DOHH2 (cell line): Measurements from ENCODE around the gene SNRNP200.
"Not testable (repeated sequence)": the region's sequence is repeated elsewhere in the genome, so short reads cannot be mapped to it uniquely, and the experiment has no call there.

ENCODE experiments used
- H3F3A ChIP-seq: fragments of 200-600 bp; sonication (generic), shearing (Covaris generic); 2 replicates; pipeline ENCODE4 v1.6.0; 2016; ENCODE audit warnings: antibody characterized with exemption, mild to moderate bottlenecking; ENCODE audit not compliant: control insufficient read depth, insufficient read depth
- H3K27ac ChIP-seq: fragments of 200-600 bp; sonication (generic); 2 replicates; pipeline ENCODE4 v1.5.1; 2014; ENCODE audit warnings: low read depth, mild to moderate bottlenecking, low read length, moderate library complexity
- H3K27me3 ChIP-seq: fragments of 200-600 bp; sonication (generic); 2 replicates; pipeline ENCODE4 v1.6.1; 2014; ENCODE audit warnings: mild to moderate bottlenecking, low read length, mixed read lengths; ENCODE audit not compliant: control insufficient read depth
- H3K36me3 ChIP-seq: fragments of 200-600 bp; sonication (generic); 2 replicates; pipeline ENCODE4 v1.6.1; 2014; ENCODE audit warnings: mild to moderate bottlenecking, low read length, moderate library complexity, mixed read lengths; ENCODE audit not compliant: control insufficient read depth
- H3K4me1 ChIP-seq: fragments of 200-600 bp; sonication (generic); 2 replicates; pipeline ENCODE4 v1.6.1; 2014; ENCODE audit warnings: mild to moderate bottlenecking, low read length, mixed read lengths; ENCODE audit not compliant: control insufficient read depth
- H3K4me2 ChIP-seq: fragments of 200-600 bp; sonication (generic); 2 replicates; pipeline ENCODE4 v1.6.0; 2014; ENCODE audit warnings: mild to moderate bottlenecking, low read length, moderate library complexity
- H3K4me3 ChIP-seq: fragments of 200-600 bp; sonication (generic); 2 replicates; pipeline ENCODE4 v1.5.1; 2014; ENCODE audit warnings: mild to moderate bottlenecking, low read length, mixed read lengths
- H3K79me2 ChIP-seq: fragments of 200-600 bp; sonication (generic); 2 replicates; pipeline ENCODE4 v1.6.1; 2014; ENCODE audit warnings: mild to moderate bottlenecking, low read length, mixed read lengths; ENCODE audit not compliant: control insufficient read depth
- H3K9me2 ChIP-seq: fragments of 200-600 bp; sonication (generic); replicated peaks from 2 replicates; pipeline ENCODE4 v1.6.1; 2014; ENCODE audit warnings: mild to moderate bottlenecking, low read length, mixed read lengths; ENCODE audit not compliant: control insufficient read depth
- H3K9me3 ChIP-seq: fragments of 200-600 bp; sonication (generic); 2 replicates; pipeline ENCODE4 v1.6.1; 2014; ENCODE audit warnings: antibody characterized with exemption, low read length, mixed read lengths; ENCODE audit not compliant: control insufficient read depth, insufficient read depth
- H4K20me1 ChIP-seq: fragments of 200-600 bp; sonication (generic); 2 replicates; pipeline ENCODE4 v1.6.0; 2014; ENCODE audit warnings: low read depth, mild to moderate bottlenecking, antibody characterized with exemption, low read length, moderate library complexity; ENCODE audit not compliant: control insufficient read depth, insufficient read depth
- EZH2phosphoT487 ChIP-seq: fragments of 200-600 bp; sonication (generic); IDR thresholded peaks from 2 replicates; pipeline ENCODE4 v1.6.1; 2017; ENCODE audit warnings: borderline replicate concordance, mild to moderate bottlenecking, antibody characterized with exemption, low read length, moderate library complexity, mixed read lengths
- TF ChIP-seq, protein P1 (sequence below): fragments of 200-600 bp; sonication (generic); IDR thresholded peaks from one replicate; pipeline ENCODE4 v1.5.1; 2014; ENCODE audit warnings: antibody characterized with exemption, mild to moderate bottlenecking, low read depth, low read length; ENCODE audit not compliant: poor library complexity, severe bottlenecking

The SNRNP200 gene

DNA sequence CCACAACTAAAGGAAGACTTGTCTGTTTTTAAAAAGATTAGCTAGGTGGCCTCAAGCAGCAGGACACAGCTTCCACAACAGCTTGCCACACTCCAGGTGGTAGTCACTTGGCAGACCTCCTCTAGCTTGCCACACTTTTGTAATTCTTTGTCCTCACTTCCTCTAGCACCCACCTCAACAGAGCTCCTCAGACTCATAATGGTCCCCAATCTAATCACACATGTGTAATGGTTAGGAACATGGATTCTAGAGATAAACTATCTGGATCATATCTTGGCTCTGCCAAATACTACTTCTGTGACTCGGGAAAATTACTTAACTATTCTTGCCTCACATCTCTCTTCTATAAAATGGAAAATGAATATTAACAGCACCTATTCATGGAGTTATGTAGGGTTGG, 3.5 kb downstream of the SNRNP200 start:
- 0 out of 2 replicates have a peak, but pooled peaks cover 3% of the 10 kb centered on the region for H4K20me1 ChIP-seq
- no peaks in the 10 kb centered on the region for H3F3A ChIP-seq
- H3K79me2 ChIP-seq = peaks cover 61% of the 10 kb centered on the region
- no peaks in the 10 kb centered on the region for H3K9me3 ChIP-seq
- no peak overlapping the region for H3K27ac ChIP-seq
- no peak overlapping the region for H3K4me3 ChIP-seq
- no peaks in the 10 kb centered on the region for H3K9me2 ChIP-seq
- TF ChIP-seq EZH2phosphoT487 = no peak
- TF ChIP-seq, protein P1, sequence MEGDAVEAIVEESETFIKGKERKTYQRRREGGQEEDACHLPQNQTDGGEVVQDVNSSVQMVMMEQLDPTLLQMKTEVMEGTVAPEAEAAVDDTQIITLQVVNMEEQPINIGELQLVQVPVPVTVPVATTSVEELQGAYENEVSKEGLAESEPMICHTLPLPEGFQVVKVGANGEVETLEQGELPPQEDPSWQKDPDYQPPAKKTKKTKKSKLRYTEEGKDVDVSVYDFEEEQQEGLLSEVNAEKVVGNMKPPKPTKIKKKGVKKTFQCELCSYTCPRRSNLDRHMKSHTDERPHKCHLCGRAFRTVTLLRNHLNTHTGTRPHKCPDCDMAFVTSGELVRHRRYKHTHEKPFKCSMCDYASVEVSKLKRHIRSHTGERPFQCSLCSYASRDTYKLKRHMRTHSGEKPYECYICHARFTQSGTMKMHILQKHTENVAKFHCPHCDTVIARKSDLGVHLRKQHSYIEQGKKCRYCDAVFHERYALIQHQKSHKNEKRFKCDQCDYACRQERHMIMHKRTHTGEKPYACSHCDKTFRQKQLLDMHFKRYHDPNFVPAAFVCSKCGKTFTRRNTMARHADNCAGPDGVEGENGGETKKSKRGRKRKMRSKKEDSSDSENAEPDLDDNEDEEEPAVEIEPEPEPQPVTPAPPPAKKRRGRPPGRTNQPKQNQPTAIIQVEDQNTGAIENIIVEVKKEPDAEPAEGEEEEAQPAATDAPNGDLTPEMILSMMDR = no peak
- H3K27me3 ChIP-seq = no peaks in the 10 kb centered on the region
- peaks cover 22% of the 10 kb centered on the region for H3K4me1 ChIP-seq
- H3K4me2 ChIP-seq = no peak overlapping the region
- H3K36me3 ChIP-seq = peaks cover 93% of the 10 kb centered on the region

DNA sequence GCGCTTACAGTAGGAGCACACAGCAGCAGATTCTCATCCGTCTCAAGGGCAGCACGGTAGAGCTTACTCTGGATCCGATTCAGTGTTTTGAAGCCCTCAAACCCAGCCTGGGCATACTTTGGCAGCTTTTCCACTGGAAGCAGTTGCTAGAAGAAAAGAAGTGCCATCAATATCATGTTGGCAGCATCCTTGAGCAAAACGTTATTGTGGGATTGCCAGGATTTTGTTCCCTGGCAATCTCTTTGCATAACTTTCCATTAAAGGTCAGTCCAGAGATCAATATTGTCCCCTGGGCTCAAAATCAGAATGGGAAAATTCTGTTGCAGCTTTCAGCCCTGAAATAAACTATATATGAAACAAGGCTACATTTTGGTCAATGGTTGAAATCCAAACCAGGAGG, 8.4 kb downstream of the SNRNP200 start:
- Histone ChIP-seq H3K9me2 (no peaks in the 10 kb centered on the region), H3K4me3 (no peak overlapping the region), H3F3A (no peaks in the 10 kb centered on the region), H4K20me1 (no peaks in the 10 kb centered on the region), H3K27me3 (no peaks in the 10 kb centered on the region), H3K36me3 (peaks cover 94% of the 10 kb centered on the region), H3K27ac (no peak overlapping the region), H3K9me3 (no peaks in the 10 kb centered on the region), H3K4me1 (no peaks in the 10 kb centered on the region), H3K79me2 (peaks cover 14% of the 10 kb centered on the region), H3K4me2 (no peak overlapping the region)
- TF ChIP-seq EZH2phosphoT487 = no peak
- TF ChIP-seq, protein P1 = no peak

DNA sequence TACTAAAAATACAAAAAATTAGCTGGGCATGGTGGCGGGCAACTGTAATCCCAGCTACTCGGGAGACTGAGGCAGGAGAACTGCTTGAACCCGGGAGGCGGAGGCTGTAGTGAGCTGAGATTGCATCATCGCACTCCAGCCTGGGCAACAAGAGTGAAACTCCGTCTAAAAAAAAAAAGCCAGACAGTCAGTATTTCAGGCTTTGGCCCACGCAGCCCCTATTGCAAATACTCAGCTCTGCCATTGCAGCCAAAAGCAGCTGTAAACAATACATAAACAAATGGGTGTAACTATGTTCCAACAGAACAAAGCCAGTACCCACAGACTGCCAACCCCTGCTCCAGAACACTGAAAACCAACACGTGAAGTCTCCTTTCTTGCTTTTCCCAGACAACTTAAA, 11.1 kb downstream of the SNRNP200 start:
- not testable (repeated sequence) for H3K9me2 ChIP-seq, H3K9me3 ChIP-seq, H3K27me3 ChIP-seq, H3K79me2 ChIP-seq, H3K4me3 ChIP-seq, H3K27ac ChIP-seq, H3K4me1 ChIP-seq, H3F3A ChIP-seq, H4K20me1 ChIP-seq, H3K4me2 ChIP-seq
- peaks cover 97% of the 10 kb centered on the region for H3K36me3 ChIP-seq

DNA sequence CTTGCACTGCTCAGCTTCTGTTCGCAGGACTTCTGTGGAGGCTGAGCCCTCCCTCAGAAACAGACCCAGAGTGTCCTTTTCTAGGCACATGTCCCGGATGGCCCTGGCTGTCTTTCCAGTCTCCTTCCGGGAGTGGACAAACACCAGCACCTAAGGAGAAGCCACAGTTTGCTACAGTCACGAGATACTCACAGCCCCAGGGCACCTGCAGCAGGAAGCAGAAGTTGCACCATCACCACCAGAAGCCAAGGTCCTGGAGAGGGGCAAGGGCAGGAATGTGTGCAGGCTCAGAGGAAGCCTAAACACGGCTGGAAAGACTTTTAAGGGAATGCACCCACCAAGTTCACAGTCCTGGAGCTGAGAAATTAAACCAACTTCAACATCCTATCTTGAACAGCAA, 13.6 kb downstream of the SNRNP200 start:
- H3K79me2 ChIP-seq = no peaks in the 10 kb centered on the region
- TF ChIP-seq EZH2phosphoT487 = no peak
- TF ChIP-seq, protein P1 = no peak
- no peak overlapping the region for H3K27ac ChIP-seq
- no peaks in the 10 kb centered on the region for H3K9me3 ChIP-seq
- no peaks in the 10 kb centered on the region for H3K4me1 ChIP-seq
- H3K4me3 ChIP-seq = no peak overlapping the region
- peaks cover 97% of the 10 kb centered on the region for H3K36me3 ChIP-seq
- H3K27me3 ChIP-seq = no peaks in the 10 kb centered on the region
- H3K9me2 ChIP-seq = no peaks in the 10 kb centered on the region
- H3F3A ChIP-seq = no peaks in the 10 kb centered on the region
- H4K20me1 ChIP-seq = no peaks in the 10 kb centered on the region
- H3K4me2 ChIP-seq = no peak overlapping the region
